Loucy (cell line): ENCODE measurements around the gene ZNF831.

Experiments used
- H2AFZ ChIP-seq: fragments of 200-600 bp; sonication (generic); 2 replicates; pipeline ENCODE4 v1.6.0; 2016; ENCODE audit warnings: antibody characterized with exemption, mild to moderate bottlenecking, low read length, moderate library complexity
- H3F3A ChIP-seq: fragments of 200-600 bp; 2 replicates; pipeline ENCODE4 v1.6.0; 2016; ENCODE audit warnings: antibody characterized with exemption, low read depth, mild to moderate bottlenecking
- H3K27me3 ChIP-seq: fragments of 200-600 bp; sonication (generic); 2 replicates; pipeline ENCODE4 v1.6.1; 2014; ENCODE audit warnings: low read length, mild to moderate bottlenecking; ENCODE audit not compliant: insufficient read depth, poor library complexity, severe bottlenecking
- H3K36me3 ChIP-seq: fragments of 200-600 bp; sonication (generic); 2 replicates; pipeline ENCODE4 v1.6.1; 2016; ENCODE audit warnings: low read length; ENCODE audit not compliant: insufficient read depth
- H3K4me1 ChIP-seq: fragments of 200-600 bp; sonication (generic); 2 replicates; pipeline ENCODE4 v1.5.1; 2014; ENCODE audit warnings: low read length, mild to moderate bottlenecking; ENCODE audit not compliant: insufficient read depth, poor library complexity, severe bottlenecking
- H3K4me2 ChIP-seq: fragments of 200-600 bp; sonication (generic); 2 replicates; pipeline ENCODE4 v1.6.0; 2014; ENCODE audit warnings: antibody characterized with exemption, low read length, low read depth, mild to moderate bottlenecking; ENCODE audit not compliant: poor library complexity, severe bottlenecking
- H3K4me3 ChIP-seq: fragments of 200-600 bp; sonication (generic); 2 replicates; pipeline ENCODE4 v1.5.1; 2014; ENCODE audit warnings: low read length, mild to moderate bottlenecking, mixed read lengths; ENCODE audit not compliant: poor library complexity, severe bottlenecking
- H3K79me2 ChIP-seq: fragments of 200-600 bp; sonication (generic); 2 replicates; pipeline ENCODE4 v1.6.1; 2014; ENCODE audit warnings: low read length; ENCODE audit not compliant: insufficient read depth
- H3K9ac ChIP-seq: fragments of 200-600 bp; sonication (generic); 2 replicates; pipeline ENCODE4 v1.6.0; 2014; ENCODE audit warnings: mild to moderate bottlenecking, low read depth, low read length, moderate library complexity; ENCODE audit not compliant: poor library complexity, severe bottlenecking
- H3K9me2 ChIP-seq: fragments of 200-600 bp; sonication (generic); replicated peaks from 2 replicates; pipeline ENCODE4 v1.6.1; 2016; ENCODE audit warnings: low read depth, low read length, mixed read lengths
- H3K9me3 ChIP-seq: fragments of 200-600 bp; sonication (generic); 2 replicates; pipeline ENCODE4 v1.6.1; 2014; ENCODE audit warnings: mild to moderate bottlenecking, antibody characterized with exemption, low read length, low read depth; ENCODE audit not compliant: insufficient read depth
- H4K20me1 ChIP-seq: fragments of 200-600 bp; sonication (generic); 2 replicates; pipeline ENCODE4 v1.6.0; 2014; ENCODE audit warnings: antibody characterized with exemption, low read length, mild to moderate bottlenecking; ENCODE audit not compliant: insufficient read depth, poor library complexity, severe bottlenecking
- EZH2phosphoT487 ChIP-seq: fragments of 200-600 bp; IDR thresholded peaks from 2 replicates; pipeline ENCODE4 v1.6.1; 2018; ENCODE audit warnings: antibody characterized with exemption, mild to moderate bottlenecking, moderate library complexity, borderline replicate concordance
- TF ChIP-seq, protein P1 (sequence below): fragments of 200-600 bp; sonication (generic); conservative IDR thresholded peaks from 2 replicates; pipeline ENCODE4 v1.5.1; 2014; ENCODE audit warnings: mild to moderate bottlenecking, antibody characterized with exemption, low read length

The ZNF831 gene

DNA sequence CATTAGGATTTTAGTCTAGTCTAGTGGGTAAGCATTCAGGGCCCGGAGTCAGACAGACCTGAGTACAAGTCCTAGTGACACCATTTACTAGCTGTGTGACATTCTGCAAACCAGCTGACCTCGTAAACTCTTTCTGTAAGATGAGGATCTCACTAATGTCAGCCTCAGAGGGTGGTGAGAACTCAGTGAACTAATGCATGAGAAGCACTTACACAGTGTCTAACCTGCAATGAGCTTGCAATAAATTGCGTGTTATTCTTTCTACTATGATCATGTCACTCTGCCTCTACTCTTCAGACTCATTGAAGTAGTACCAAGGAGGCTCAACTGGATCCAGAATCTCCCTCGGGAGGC is 41.1 kb upstream of the ZNF831 start:
- no peaks in the 10 kb centered on the region for H3K9me2 ChIP-seq
- no peak overlapping the region for H3K4me3 ChIP-seq
- no peaks in the 10 kb centered on the region for H3K79me2 ChIP-seq
- peaks cover 16% of the 10 kb centered on the region for H3K4me1 ChIP-seq
- TF ChIP-seq, protein P1, sequence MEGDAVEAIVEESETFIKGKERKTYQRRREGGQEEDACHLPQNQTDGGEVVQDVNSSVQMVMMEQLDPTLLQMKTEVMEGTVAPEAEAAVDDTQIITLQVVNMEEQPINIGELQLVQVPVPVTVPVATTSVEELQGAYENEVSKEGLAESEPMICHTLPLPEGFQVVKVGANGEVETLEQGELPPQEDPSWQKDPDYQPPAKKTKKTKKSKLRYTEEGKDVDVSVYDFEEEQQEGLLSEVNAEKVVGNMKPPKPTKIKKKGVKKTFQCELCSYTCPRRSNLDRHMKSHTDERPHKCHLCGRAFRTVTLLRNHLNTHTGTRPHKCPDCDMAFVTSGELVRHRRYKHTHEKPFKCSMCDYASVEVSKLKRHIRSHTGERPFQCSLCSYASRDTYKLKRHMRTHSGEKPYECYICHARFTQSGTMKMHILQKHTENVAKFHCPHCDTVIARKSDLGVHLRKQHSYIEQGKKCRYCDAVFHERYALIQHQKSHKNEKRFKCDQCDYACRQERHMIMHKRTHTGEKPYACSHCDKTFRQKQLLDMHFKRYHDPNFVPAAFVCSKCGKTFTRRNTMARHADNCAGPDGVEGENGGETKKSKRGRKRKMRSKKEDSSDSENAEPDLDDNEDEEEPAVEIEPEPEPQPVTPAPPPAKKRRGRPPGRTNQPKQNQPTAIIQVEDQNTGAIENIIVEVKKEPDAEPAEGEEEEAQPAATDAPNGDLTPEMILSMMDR = no peak
- TF ChIP-seq EZH2phosphoT487 = no peak
- H4K20me1 ChIP-seq = no peaks in the 10 kb centered on the region
- peak overlapping the region; percentile 26 for H3K4me2 ChIP-seq
- no peak overlapping the region for H3K9ac ChIP-seq
- no peaks in the 10 kb centered on the region for H3K9me3 ChIP-seq
- H3K27me3 ChIP-seq = no peaks in the 10 kb centered on the region
- no peak overlapping the region for H2AFZ ChIP-seq
- H3F3A ChIP-seq = no peaks in the 10 kb centered on the region
- H3K36me3 ChIP-seq = no peaks in the 10 kb centered on the region

DNA sequence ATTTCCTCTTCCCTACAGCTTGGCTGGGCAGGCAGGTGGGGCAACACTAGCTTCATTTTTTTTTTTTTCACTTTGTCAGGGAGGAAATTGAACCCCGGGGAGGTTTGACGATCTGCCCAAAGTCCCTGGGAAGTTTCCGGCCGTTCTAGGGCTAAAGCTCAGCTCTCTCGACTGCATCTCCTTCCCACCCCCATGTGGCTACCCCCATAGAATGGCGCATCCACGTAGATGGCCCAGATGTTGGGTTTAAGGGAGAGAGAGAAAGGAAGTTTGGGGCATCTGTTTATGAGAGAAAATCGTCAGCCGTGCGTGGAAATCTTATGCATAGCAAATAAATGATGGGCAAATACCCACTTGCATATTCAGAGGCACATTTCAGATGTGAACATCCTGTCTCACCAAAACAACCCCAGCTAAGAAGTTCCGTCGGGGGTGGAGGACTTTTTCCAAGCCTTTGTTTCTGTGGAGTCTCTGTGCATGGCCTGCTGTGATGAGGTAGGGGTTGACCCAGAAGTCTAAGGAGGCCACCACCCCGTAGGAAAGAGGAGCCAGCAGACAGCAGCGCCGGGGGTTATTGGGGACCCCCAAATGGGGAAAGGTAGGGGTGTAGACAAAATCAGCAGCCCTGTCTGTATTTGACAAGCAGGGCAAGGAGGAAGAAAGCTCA is 40.5 kb upstream of the ZNF831 start:
- Histone ChIP-seq H3K79me2 (no peaks in the 10 kb centered on the region), H3K9ac (no peak overlapping the region), H3K27me3 (no peaks in the 10 kb centered on the region), H3K4me1 (peaks cover 16% of the 10 kb centered on the region), H3K9me3 (no peaks in the 10 kb centered on the region), H3K9me2 (no peaks in the 10 kb centered on the region), H3K4me2 (peak overlapping the region; percentile 26), H3F3A (no peaks in the 10 kb centered on the region), H2AFZ (no peak overlapping the region), H3K4me3 (no peak overlapping the region), H4K20me1 (no peaks in the 10 kb centered on the region), H3K36me3 (no peaks in the 10 kb centered on the region)
- TF ChIP-seq, protein P1 = no peak
- TF ChIP-seq EZH2phosphoT487 = no peak

- Histone ChIP-seq H3K79me2 (no peaks in the 10 kb centered on the region), H4K20me1 (no peaks in the 10 kb centered on the region), H3K9me2 (no peaks in the 10 kb centered on the region), H3F3A (no peaks in the 10 kb centered on the region), H3K9me3 (no peaks in the 10 kb centered on the region), H3K4me1 (peaks cover 16% of the 10 kb centered on the region), H3K36me3 (no peaks in the 10 kb centered on the region), H3K4me2 (no peak overlapping the region), H3K4me3 (no peak overlapping the region), H3K27me3 (no peaks in the 10 kb centered on the region), H2AFZ (no peak overlapping the region), H3K9ac (no peak overlapping the region)
- no peak for TF ChIP-seq EZH2phosphoT487
- TF ChIP-seq, protein P1 = no peak
Observed at GRCh38 chr20:59123678-59124255, 39.9 kb upstream of the ZNF831 start.
